MM.1S (cell line): ENCODE results near the gene MRPS18A.

Experiments used
- DNase-seq: peaks from one replicate; pipeline ENCODE4 v3.0.0-alpha.2; 2015
- H2AFZ ChIP-seq: fragments of 300-600 bp; sonication (generic); 2 replicates; pipeline ENCODE4 v1.6.0; 2016; ENCODE audit warnings: antibody characterized with exemption, low read length
- H3F3A ChIP-seq: fragments of 300-600 bp; sonication (generic); 2 replicates; pipeline ENCODE4 v1.6.1; 2016; ENCODE audit warnings: mild to moderate bottlenecking, antibody characterized with exemption, low read length, moderate library complexity, mixed read lengths; ENCODE audit not compliant: insufficient read depth
- H3K27ac ChIP-seq: fragments of 300-600 bp; sonication (generic); 2 replicates; pipeline ENCODE4 v1.5.1; 2016; ENCODE audit warnings: mild to moderate bottlenecking, low read length
- H3K27me3 ChIP-seq: fragments of 300-600 bp; sonication (generic); replicated peaks from 2 replicates; pipeline ENCODE4 v1.6.0; 2016; ENCODE audit warnings: low read length; ENCODE audit not compliant: insufficient read depth
- H3K36me3 ChIP-seq: fragments of 300-600 bp; sonication (generic); replicated peaks from 2 replicates; pipeline ENCODE4 v1.6.1; 2016; ENCODE audit warnings: mild to moderate bottlenecking, low read length, mixed read lengths; ENCODE audit not compliant: insufficient read depth
- H3K4me1 ChIP-seq: fragments of 300-600 bp; sonication (generic); 2 replicates; pipeline ENCODE4 v1.6.1; 2016; ENCODE audit warnings: low read length, mixed read lengths
- H3K4me2 ChIP-seq: fragments of 300-600 bp; sonication (generic); 2 replicates; pipeline ENCODE4 v1.6.0; 2016; ENCODE audit warnings: low read depth, low read length
- H3K4me3 ChIP-seq: fragments of 300-600 bp; sonication (generic); 2 replicates; pipeline ENCODE4 v1.5.1; 2016; ENCODE audit warnings: low read length, mixed read lengths
- H3K79me2 ChIP-seq: fragments of 300-600 bp; sonication (generic); 2 replicates; pipeline ENCODE4 v1.6.1; 2016; ENCODE audit warnings: mixed run types, low read length, mixed read lengths
- H3K9ac ChIP-seq: fragments of 300-600 bp; sonication (generic); 2 replicates; pipeline ENCODE4 v1.6.1; 2016; ENCODE audit warnings: low read length, mixed read lengths
- H3K9me2 ChIP-seq: fragments of 300-600 bp; sonication (generic); replicated peaks from 2 replicates; pipeline ENCODE4 v1.6.1; 2016; ENCODE audit warnings: mild to moderate bottlenecking, low read length, mixed read lengths; ENCODE audit not compliant: insufficient read depth
- H3K9me3 ChIP-seq: fragments of 300-600 bp; sonication (generic); replicated peaks from 2 replicates; pipeline ENCODE4 v1.6.1; 2016; ENCODE audit warnings: mild to moderate bottlenecking, low read length, mixed read lengths; ENCODE audit not compliant: insufficient read depth
- H4K20me1 ChIP-seq: fragments of 300-600 bp; sonication (generic); 2 replicates; pipeline ENCODE4 v1.6.1; 2016; ENCODE audit warnings: mild to moderate bottlenecking, low read length, moderate library complexity, mixed read lengths; ENCODE audit not compliant: insufficient read depth
- EZH2 ChIP-seq: fragments of 300-600 bp; sonication (generic); optimal IDR thresholded peaks from 2 replicates; pipeline ENCODE3; 2017; ENCODE audit warnings: low read depth, mild to moderate bottlenecking, antibody characterized with exemption, low read length, mixed read lengths
- EZH2phosphoT487 ChIP-seq: fragments of 300-600 bp; sonication (generic); IDR thresholded peaks from 2 replicates; pipeline ENCODE4 v1.6.1; 2018; ENCODE audit warnings: antibody characterized with exemption, low read length
- TF ChIP-seq, protein P1 (sequence below): fragments of 300-600 bp; sonication (generic); IDR thresholded peaks from 2 replicates; pipeline ENCODE4 v1.5.1; 2016; ENCODE audit warnings: antibody characterized with exemption, low read length, mixed read lengths

Gene MRPS18A

DNA sequence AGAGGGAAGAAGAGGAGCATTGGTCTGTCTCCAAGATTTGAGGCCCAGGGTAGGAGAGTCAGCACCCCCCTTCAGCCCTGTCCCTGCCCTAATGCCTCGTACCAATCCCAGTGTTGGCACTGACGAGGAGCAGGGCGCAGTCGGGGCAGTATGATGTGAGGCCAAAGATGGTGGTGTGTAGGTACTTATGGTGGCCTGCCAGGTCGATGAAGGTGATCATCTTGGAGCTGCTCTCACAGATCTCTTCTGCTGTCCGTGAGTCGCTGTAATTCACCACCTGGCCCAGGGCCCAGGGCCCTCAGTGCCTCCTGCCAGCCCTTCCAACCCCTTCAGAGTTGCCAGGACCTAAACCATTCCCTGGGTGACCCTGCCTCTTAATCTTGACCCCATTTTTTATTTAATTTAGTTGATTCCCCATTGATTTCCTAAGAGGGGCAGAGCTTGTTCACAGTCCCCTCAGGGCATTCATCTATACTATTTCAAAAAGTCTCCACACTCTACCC lies 62.8 kb downstream of the MRPS18A start:
- Histone ChIP-seq H3K27me3 (no peaks in the 10 kb centered on the region), H3K9me2 (no peaks in the 10 kb centered on the region), H3K4me2 (no peak overlapping the region), H3K36me3 (0 out of 2 replicates have a peak, but pooled peaks cover 2% of the 10 kb centered on the region), H3K9me3 (no peaks in the 10 kb centered on the region), H3K4me3 (no peak overlapping the region), H3F3A (peaks cover 4% of the 10 kb centered on the region; the same call in 1 of the 2 replicates), H3K27ac (no peak overlapping the region), H4K20me1 (no peaks in the 10 kb centered on the region), H3K9ac (no peak overlapping the region), H3K79me2 (peaks cover 25% of the 10 kb centered on the region), H2AFZ (no peak overlapping the region), H3K4me1 (peaks cover 9% of the 10 kb centered on the region)
- TF ChIP-seq, protein P1, sequence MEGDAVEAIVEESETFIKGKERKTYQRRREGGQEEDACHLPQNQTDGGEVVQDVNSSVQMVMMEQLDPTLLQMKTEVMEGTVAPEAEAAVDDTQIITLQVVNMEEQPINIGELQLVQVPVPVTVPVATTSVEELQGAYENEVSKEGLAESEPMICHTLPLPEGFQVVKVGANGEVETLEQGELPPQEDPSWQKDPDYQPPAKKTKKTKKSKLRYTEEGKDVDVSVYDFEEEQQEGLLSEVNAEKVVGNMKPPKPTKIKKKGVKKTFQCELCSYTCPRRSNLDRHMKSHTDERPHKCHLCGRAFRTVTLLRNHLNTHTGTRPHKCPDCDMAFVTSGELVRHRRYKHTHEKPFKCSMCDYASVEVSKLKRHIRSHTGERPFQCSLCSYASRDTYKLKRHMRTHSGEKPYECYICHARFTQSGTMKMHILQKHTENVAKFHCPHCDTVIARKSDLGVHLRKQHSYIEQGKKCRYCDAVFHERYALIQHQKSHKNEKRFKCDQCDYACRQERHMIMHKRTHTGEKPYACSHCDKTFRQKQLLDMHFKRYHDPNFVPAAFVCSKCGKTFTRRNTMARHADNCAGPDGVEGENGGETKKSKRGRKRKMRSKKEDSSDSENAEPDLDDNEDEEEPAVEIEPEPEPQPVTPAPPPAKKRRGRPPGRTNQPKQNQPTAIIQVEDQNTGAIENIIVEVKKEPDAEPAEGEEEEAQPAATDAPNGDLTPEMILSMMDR = no peak
- TF ChIP-seq EZH2 (no peak), EZH2phosphoT487 (no peak)
- no peak for DNase-seq

DNA sequence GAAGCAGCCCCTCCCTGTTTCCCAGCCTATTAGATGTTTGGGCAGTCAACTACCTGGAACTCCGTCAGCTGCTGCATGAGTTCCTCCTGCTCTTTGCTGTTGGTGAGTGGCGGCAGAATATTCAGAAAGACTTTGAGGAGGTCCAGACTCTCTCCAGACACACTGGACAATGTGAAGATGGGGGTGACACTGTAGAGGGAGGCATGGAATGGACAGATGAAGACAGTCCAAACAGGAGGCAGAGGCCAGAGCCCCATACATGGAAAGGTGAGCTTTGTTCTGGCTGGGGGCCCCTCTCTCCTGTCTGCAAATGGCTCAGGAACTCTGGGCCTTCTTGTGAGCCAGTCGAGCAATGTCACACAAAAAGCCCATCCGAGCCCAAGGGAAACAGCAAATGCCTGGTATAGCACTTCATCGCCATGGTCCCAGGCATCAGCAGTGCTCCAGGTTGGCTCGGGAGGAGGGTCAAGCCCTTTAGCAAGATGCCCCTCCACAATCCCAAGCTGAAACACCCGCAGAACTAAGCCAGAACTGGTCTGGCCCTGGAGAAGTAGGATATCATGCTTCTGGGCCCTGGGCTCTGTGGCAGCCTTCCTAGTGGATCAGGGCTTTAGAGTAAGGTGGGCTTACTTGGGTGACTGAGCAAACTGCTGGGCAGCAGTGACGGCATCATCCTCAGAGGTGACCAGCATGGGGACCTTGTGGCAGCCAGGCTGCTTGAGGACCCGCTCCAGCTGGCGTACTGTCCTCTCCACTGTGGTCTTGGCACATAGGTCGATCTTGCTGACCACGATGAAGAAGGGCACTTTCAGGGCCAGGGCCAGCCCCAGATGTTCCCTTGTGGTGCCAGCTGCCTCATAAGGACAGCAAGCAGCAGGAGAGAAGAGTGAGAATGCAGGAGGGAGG lies 63.5 kb downstream of the MRPS18A start:
- peaks cover 9% of the 10 kb centered on the region for H3K4me1 ChIP-seq
- H3F3A ChIP-seq = 0 out of 2 replicates have a peak, but pooled peaks cover 5% of the 10 kb centered on the region
- H3K79me2 ChIP-seq = peaks cover 25% of the 10 kb centered on the region
- H3K27me3 ChIP-seq = no peaks in the 10 kb centered on the region
- no peaks in the 10 kb centered on the region for H3K9me3 ChIP-seq
- H3K4me2 ChIP-seq = no peak overlapping the region
- H3K4me3 ChIP-seq = no peak overlapping the region
- no peaks in the 10 kb centered on the region for H4K20me1 ChIP-seq
- no peak for DNase-seq
- TF ChIP-seq EZH2 (no peak), EZH2phosphoT487 (no peak)
- TF ChIP-seq, protein P1 = no peak
- H2AFZ ChIP-seq = no peak overlapping the region
- H3K27ac ChIP-seq = no peak overlapping the region
- H3K36me3 ChIP-seq = 0 out of 2 replicates have a peak, but pooled peaks cover 2% of the 10 kb centered on the region
- H3K9ac ChIP-seq = no peak overlapping the region
- H3K9me2 ChIP-seq = no peaks in the 10 kb centered on the region

DNA sequence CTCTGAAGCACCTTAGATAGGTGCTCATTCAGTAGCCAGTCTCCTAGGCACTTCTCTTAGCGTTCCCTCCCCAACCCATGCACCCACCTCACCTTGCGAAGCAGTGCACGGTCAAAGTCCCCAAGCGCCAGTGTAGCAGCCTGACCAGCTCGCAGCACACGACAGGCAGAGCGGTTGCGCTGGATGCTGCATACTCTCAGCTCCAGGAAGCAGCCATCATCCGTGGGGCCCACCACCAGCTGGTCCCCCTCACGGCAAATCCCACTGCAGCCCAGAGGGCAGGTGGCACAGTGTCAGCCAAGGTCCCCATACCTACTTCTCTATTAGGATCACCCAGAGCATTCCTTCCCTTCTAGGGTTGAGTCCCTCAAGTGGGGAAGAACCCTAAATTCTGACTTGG lies 65.0 kb downstream of the MRPS18A start:
- H3K9me2 ChIP-seq = no peaks in the 10 kb centered on the region
- H3K27ac ChIP-seq = no peak overlapping the region
- no peaks in the 10 kb centered on the region for H3K9me3 ChIP-seq
- no peaks in the 10 kb centered on the region for H4K20me1 ChIP-seq
- H3K4me3 ChIP-seq = no peak overlapping the region
- no peak overlapping the region for H3K4me2 ChIP-seq
- no peak for DNase-seq
- no peaks in the 10 kb centered on the region for H3K27me3 ChIP-seq
- H3K4me1 ChIP-seq = peaks cover 4% of the 10 kb centered on the region
- H2AFZ ChIP-seq = no peak overlapping the region
- H3K36me3 ChIP-seq = 0 out of 2 replicates have a peak, but pooled peaks cover 2% of the 10 kb centered on the region
- TF ChIP-seq, protein P1 = no peak
- TF ChIP-seq EZH2phosphoT487 = no peak
- no peak for TF ChIP-seq EZH2
- 0 out of 2 replicates have a peak, but pooled peaks cover 8% of the 10 kb centered on the region for H3F3A ChIP-seq
- H3K79me2 ChIP-seq = peaks cover 14% of the 10 kb centered on the region
- H3K9ac ChIP-seq = no peak overlapping the region
